Measurements from ENCODE around the gene ZBTB17. TPM values are rescaled to one million over a fixed set of nuclear protein-coding genes. Genes with fewer than 3 reads are reported as not detected.

The ZBTB17 gene
- total and polyA plus RNA-seq, 9 of the 15 experiments (the other 6 are each of a cell fraction or from before 2014, with no cell fraction given), result 1.1 to 53.4 (median 29.6) TPM

DNA sequence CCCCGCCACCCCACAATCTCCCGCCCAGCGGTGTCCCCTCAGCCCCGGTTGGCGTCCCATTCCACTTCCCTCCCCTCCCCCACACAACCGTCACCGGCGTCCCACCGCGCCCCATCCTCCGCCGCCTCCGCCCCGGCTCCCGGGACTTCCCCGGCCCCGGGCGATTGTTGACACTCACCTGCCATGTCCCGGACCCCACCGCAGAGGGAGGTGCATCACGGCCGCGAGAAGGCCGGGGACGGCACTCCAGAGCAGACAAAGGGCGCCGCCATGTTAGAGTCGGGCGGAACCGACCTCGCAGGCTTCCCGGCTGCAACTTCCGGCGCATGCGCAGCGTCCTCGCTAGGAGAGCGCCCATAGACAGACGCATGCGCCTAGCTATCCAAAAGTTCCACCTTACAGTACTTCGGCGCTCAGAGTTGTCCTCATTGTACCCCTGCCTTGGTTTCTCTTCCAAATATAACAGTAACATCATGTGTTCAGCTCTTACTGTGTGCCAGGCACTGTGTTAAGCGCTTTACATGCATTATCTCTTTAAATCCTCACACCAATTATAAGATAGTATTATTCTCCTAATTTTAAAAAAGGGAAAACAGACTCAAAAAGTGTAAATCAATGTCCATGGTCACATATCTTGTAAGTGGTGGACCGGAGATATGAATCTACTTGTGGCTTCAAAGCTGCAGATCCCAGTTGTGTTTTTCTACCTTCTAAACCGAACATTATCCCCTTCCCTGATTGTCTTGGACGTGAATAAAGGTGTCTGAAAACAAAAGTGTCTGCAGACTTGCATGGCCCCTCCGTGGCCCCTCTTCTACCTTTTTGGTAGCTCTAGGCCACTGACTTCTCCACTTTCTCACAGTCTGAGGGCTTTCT is at the start of gene ZBTB17 (continued):
- TF ChIP-seq RERE (CRISPR knock-in tag; IDR thresholded peaks at IDR 0.05; ENCODE audit: borderline replicate concordance) (no peak), KLF6 (CRISPR knock-in tag; IDR thresholded peaks at IDR 0.05; ENCODE audit: borderline replicate concordance) (peak; percentile 60; the same call in 1 of the 2 replicates), THRAP3 (IDR thresholded peaks at IDR 0.05; ENCODE audit: borderline replicate concordance) (0 out of 2 replicates have a peak, but pooled peaks have one; percentile 35), SAFB (IDR thresholded peaks at IDR 0.05; ENCODE audit: borderline replicate concordance, low read depth, low read length) (no peak), ZNF143 (CRISPR knock-in tag; IDR thresholded peaks at IDR 0.05) (peak; percentile 49; the same call in 1 of the 2 replicates), ILF3 (IDR thresholded peaks at IDR 0.05; ENCODE audit: borderline replicate concordance) (no peak), MTA1 (IDR thresholded peaks at IDR 0.05; ENCODE audit: borderline replicate concordance) (peak; percentile 91), ELF2 (CRISPR knock-in tag; IDR thresholded peaks at IDR 0.05) (peak; percentile 100), POLR2G (IDR thresholded peaks at IDR 0.05; ENCODE audit: low read depth, low read length) (peak; percentile 85), NR2C2 (CRISPR knock-in tag; IDR thresholded peaks at IDR 0.05) (peak; percentile 91), NR2C2 (tag; IDR thresholded peaks at IDR 0.05) (peak; percentile 98), TEAD1 (CRISPR knock-in tag; IDR thresholded peaks at IDR 0.05) (peak; percentile 48 to 65; a peak in 1 of 4 replicates), BCOR (IDR thresholded peaks at IDR 0.05) (no peak), ZBTB17 (CRISPR knock-in tag; IDR thresholded peaks at IDR 0.05) (0 out of 2 replicates have a peak, but pooled peaks have one; percentile 62), ZNF79 (CRISPR knock-in tag; IDR thresholded peaks at IDR 0.05; ENCODE audit: low read depth) (no peak), TAF1 (IDR thresholded peaks at IDR 0.05; ENCODE audit: control insufficient read depth, extremely low read depth, insufficient read depth, low read length, severe bottlenecking) (peak; percentile 66), NFRKB (IDR thresholded peaks at IDR 0.05; ENCODE audit: low read depth) (peak; percentile 95), COPS2 (conservative IDR thresholded peaks at IDR 0.05) (no peak), POLR2AphosphoS5 (IDR thresholded peaks at IDR 0.05; ENCODE audit: control insufficient read depth, insufficient read depth, low read depth, low read length) (0 out of 2 replicates have a peak, but pooled peaks have one; percentile 33), ZNF354B (CRISPR knock-in tag; IDR thresholded peaks at IDR 0.05) (no peak), IFI16 (CRISPR knock-in tag; IDR thresholded peaks at IDR 0.05) (no peak), NFIC (IDR thresholded peaks at IDR 0.05) (peak; percentile 51)
- TF ChIP-seq, protein P1, sequence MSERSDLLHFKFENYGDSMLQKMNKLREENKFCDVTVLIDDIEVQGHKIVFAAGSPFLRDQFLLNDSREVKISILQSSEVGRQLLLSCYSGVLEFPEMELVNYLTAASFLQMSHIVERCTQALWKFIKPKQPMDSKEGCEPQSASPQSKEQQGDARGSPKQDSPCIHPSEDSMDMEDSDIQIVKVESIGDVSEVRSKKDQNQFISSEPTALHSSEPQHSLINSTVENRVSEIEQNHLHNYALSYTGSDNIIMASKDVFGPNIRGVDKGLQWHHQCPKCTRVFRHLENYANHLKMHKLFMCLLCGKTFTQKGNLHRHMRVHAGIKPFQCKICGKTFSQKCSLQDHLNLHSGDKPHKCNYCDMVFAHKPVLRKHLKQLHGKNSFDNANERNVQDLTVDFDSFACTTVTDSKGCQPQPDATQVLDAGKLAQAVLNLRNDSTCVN (CRISPR knock-in tag; IDR thresholded peaks at IDR 0.05), result peak; percentile 83; the same call in 1 of the 2 replicates

All from K562 (cell line).